ENCODE results near the gene ENOX1. TPM values are rescaled to one million over a fixed set of nuclear protein-coding genes. Genes with fewer than 3 reads are reported as not detected.
"Not testable (repeated sequence)": the region's sequence is repeated elsewhere in the genome, so short reads cannot be mapped to it uniquely, and the experiment has no call there.

Gene ENOX1
- total RNA-seq, 1 donor from 2014 or later, result 9.7 TPM

- DNase-seq, result no peak
Observed at GRCh38 chr13:43424412-43424811, 362.4 kb downstream of the ENOX1 start.

- peak; percentile 3 for DNase-seq
Observed at GRCh38 chr13:43422116-43422515, 364.7 kb downstream of the ENOX1 start.

- DNase-seq, result not testable (repeated sequence)
Observed at GRCh38 chr13:43416842-43417241, 369.9 kb downstream of the ENOX1 start.

DNA sequence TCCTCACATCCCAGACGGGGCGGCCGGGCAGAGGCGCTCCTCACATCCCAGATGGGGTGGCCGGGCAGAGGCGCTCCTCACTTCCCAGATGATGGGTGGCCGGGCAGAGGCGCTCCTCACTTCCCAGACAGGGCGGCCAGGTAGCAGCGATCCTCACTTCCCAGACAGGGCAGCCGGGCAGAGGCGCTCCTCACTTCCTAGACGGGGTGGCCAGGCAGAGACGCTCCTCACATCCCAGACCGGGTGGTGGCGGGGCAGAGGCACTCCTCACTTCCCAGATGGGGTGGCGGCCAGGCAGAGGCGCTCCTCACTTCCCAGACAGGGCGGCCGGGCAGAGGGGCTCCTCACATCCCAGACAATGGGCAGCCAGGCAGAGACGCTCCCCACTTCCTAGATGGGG lies 370.4 kb downstream of the ENOX1 start:
- not testable (repeated sequence) for DNase-seq

DNA sequence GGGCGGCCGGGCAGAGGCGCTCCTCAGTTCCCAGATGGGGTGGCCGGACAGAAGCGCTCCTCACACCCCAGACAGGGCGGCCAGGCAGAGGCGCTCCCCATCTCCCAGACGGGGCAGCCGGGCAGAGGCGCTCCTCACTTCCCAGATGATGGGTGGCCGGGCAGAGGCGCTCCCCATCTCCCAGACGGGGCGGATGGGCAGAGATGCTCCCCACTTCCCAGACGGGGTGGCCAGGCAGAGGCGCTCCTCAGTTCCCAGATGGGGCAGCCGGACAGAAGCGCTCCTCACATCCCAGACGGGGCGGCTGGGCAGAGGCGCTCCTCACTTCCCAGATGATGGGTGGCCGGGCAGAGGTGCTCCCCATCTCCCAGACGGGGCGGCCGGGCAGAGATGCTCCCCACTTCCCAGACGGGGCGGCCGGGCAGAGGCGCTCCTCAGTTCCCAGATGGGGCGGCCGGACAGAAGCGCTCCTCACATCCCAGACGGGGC lies 370.8 kb downstream of the ENOX1 start:
- not testable (repeated sequence) for DNase-seq

DNA sequence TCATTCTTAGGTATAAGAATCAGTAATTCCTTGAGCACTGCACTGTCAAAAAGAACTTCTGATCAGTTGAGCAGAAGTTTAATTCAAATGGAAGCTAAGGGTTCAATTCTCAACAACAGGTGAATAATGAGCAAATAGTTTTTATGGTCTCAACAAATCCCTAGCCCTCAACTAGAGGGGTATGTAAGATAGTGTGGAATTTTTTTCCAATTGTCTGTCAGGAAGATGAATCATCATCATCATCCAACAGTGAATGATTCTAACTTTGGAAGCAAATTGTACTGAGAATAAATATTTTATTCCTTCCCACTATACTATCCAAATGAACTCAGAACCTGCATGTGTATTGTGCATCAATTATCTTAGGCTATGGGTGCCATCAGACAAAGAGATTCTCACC lies 372.7 kb downstream of the ENOX1 start:
- DNase-seq, result no peak

DNA sequence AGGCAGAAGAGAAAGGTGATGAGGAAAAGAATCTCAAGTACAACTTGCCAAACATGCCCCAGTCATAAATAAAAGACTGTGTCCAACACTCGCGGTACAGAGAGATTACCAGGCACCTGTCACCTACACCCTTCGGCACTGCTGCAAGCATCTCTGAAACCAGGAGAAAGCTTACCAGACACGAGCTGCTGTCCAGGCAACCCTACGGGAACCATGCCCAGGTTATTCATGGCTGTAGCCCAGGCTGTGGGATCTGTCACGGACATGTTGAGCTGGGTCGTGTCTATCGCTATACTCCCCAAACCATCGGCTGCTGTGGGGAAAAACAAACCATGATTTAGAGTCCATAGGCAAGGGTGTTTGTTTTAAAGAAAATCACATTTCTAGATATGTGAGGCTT lies 375.0 kb downstream of the ENOX1 start:
- DNase-seq, result no peak

DNA sequence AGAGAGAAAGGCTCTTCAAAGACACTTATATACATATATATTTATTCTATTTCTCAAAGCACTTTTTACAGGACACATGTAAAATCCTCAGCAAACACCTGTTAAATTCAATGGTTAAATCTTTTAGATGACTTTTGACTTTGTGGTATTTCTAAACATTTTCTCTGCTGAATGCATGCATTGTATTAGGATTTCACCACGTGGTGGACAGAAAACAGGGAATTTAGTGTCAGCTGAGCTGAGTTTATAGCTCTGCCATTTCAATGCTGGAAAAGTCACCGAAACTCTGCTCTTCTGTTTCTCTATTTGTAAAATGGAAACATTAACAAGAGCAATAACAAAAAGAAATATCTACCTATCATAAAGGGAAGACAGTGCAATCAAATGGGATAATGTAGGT lies 375.6 kb downstream of the ENOX1 start:
- DNase-seq, result no peak

- DNase-seq, result no peak
Observed at GRCh38 chr13:43408274-43408673, 378.5 kb downstream of the ENOX1 start.

DNA sequence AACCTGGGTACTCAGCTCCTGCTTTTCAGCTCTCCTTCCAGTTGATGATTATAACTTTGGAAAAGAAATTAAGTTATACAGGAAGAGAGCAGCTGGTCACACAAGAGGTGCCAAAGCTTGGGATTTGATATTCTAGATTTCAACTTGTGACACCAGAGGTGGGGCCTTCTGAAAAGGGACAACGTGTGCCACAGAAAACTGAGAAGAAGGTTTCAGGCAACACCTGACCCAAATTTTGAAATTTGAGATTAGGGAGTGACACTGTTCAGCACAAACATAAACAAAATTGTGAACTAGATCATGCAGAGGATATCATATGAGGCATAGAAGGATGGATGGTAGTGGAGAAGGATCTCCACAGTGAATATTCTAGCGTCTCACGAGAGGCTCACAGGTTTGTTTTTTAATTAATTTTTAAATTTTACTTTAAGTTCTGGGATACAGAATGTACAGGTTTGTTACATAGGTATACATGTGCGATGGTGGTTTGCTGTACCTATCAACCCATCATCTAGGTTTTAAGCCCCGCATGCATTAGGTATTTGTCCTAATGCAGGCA lies 379.7 kb downstream of the ENOX1 start:
- no peak for DNase-seq

DNA sequence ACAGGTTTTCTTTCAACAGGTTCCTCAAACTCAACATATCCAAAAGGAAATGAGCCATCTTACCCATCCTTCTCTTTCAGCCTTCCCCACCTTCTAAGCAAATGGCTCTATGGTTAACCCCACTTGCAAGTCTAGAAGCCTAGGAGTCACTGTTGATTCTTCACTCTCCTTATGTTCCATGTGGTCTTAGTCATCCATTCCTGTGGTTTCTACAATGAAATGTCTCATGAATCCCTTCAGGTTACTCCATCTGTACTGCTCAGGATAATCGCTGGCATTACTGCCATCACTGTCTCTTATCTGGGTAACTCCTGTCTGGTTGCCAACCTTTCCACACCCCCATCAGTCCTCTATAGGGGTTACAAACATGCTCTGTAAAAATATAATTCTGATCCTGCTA lies 381.3 kb downstream of the ENOX1 start:
- DNase-seq, result no peak

DNA sequence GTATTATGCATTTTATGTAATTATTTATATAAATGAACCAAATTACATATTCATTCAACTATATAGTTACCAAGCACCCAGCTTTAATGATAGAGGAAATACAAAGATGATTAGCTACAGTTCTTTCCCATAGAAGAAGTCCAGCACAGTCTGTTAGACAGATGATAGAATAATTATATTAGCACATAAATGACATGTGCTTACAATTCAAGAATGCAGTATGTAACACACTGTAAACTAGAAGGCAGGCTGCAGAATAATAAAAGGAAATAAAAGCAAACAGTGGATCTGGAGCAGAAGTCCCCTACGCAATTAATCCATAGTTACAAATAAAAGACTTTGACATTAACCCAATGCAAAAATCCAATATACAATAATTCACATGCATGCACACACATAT lies 384.4 kb downstream of the ENOX1 start:
- DNase-seq, result peak; percentile 49

GRCh38 chr13:43401361-43401760 lies 385.4 kb downstream of the ENOX1 start:
- no peak for DNase-seq

GRCh38 chr13:43397111-43397510 lies 389.7 kb downstream of the ENOX1 start:
- peak; percentile 52 for DNase-seq

DNA sequence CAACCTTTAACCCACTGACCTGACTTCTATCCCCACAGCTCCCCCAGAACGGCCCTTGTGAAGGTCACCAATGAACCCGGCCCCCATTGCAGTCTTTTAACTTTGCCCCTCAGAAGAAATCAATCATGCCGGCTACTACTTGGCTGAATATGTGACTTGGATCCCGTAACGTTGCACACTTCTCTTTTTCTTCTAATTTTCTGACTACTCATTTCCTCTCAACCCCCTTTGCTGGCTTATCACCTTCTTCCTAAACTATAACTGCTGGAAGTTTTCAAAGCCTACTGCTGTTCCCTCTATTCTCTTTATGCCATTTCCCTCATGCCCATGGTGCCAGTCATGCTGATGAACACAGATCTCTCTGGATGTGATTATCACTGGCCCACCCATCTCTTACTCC lies 395.7 kb downstream of the ENOX1 start:
- DNase-seq, result no peak

DNA sequence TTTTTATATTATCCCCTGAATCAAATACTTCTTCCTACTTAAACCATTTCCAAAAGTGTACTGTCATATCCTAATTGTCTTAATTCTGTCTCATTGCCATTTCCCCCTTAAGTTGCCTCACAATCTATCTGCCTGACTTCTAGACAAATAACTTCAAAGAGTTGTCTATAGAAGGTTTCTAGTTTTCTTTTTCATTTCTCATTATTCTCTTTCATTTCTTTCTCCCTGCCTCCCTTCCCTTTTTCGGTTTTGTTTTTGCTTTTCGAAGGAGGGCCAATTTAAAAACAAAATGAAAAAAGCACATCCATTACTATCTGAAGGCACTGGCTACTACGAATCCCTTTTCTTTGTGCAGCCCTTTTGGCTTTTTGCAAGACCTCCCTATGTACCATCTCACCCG lies 396.2 kb downstream of the ENOX1 start:
- DNase-seq, result no peak

DNA sequence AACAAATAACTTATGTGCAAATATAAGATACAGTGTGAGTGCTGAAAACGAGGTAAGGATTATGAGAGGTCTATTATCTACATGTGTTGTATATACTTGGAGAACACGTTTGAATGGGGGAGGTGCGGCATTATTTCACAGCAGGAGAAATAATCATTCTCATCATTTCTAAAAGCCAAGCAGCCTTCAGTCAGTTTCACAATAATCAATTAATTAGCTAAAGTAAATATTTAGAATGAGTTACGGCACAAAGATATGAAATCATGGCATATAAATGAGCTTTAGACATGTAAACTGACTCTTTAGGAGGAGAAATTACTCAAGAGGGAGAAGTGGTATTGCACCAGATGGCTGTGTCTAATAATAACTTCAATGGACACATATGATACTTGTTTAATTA lies 396.8 kb downstream of the ENOX1 start:
- peak; percentile 78 for DNase-seq

DNA sequence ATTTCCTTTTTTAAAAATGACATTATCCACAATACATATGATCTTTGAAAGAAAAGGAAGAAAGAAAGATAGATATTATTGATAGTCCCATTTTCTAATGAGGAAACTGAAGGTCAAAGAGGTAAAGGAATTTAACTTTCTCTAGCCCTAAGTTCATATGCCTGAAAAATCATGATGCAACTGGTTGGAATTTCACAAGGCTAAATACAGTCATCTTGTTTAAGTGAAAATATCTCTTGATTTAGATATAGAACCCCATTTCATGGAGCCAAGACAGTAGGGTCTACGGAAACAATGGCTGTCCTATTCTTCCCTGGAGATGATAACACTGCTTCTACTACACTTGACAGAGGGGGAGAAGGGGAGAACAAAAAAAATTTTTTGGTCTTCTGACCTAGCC lies 397.2 kb downstream of the ENOX1 start:
- DNase-seq, result no peak

- DNase-seq, result no peak
Observed at GRCh38 chr13:43388282-43389034, 398.3 kb downstream of the ENOX1 start.

- DNase-seq, result no peak
Observed at GRCh38 chr13:43387880-43388279, 398.9 kb downstream of the ENOX1 start.

- no peak for DNase-seq
Observed at GRCh38 chr13:43383498-43384165, 403.1 kb downstream of the ENOX1 start.

DNA sequence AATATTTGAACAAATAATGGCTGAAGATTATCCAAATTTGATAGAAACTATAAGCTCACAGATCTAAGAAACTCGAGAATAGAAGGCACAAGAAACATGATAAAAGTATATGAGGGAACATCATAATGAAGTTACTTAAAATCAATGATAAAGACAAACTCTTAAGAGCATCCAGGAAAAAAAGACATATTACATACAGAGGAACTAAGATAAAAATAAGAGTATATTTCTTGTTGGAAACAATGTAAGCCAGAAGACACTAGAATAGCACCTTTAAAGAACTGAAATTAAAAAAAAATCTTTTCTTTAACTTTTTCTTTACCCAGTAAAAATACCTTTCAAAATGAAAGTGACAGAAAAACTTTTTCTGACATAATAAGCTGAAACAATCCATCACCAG lies 407.0 kb downstream of the ENOX1 start:
- DNase-seq, result no peak

DNA sequence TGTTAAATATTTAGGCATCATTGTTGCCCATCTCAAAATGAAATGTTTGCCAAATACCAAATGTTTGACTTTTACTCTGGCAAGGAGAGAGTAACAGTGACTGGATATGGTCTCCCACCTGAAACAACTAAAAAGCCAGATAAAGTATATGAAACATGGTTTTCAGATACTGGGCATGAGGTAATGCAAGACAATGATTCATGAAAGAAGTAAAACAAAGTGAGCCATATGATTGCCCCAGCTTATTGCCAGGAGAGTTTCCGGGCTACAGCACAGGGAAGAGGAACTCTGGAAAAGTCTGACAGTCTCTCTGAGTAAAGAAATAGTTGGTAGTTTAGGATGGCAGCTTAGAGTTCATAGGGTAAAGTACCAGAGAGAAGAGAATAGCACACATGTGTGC lies 408.8 kb downstream of the ENOX1 start:
- DNase-seq, result no peak

DNA sequence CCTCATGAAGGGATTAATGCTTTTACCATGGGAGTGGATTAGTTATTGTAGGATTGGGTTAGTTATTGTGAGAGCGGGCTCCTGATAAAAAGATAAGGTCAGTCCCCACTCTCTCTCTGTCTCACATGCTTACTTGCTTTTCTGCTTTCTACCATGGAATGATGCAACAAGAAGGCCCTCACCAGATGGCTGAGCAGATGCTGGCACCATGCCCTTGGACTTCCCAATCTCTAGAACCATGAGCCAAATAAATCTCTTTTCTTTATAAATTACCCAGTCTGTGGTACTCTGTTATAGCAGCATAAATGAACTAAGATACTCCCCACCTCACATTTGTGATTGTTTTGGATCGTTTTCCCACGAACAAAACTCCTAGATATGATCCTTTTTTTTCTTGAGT lies 409.6 kb downstream of the ENOX1 start:
- DNase-seq, result no peak

Measured in skin of body (tissue), 2 donors.